Non-pigmented ciliary epithelial cell (primary cell): ENCODE measurements around the gene ABCC11.
"Not testable (repeated sequence)": the region's sequence is repeated elsewhere in the genome, so short reads cannot be mapped to it uniquely, and the experiment has no call there.

ENCODE experiments used
- DNase-seq: peaks from one replicate; pipeline ENCODE4 v3.0.0-alpha.2; 2010; ENCODE audit warnings: low read depth

The ABCC11 gene

GRCh38 chr16:48201515-48202201, 45.7 kb downstream of the ABCC11 start:
- DNase-seq, result no peak

DNA sequence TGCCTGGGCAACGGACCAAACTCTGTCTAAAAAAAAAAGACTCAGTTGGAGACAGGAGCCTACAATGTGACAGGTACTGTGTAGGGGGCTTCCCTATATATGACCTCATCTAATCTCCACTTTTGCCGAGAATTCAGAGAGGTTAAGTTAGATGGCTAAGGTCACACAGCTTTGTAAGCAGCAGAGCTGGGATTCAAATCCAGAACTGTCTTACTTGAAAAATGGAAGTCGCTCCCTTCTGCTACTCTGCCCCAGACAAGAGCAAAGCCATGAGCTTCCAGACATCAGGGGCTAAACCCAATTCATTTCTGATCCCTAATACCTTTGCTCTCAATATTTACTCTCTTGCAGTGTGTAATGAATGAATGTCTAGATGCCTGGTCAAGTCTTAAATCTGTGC, 50.0 kb downstream of the ABCC11 start:
- no peak for DNase-seq

- DNase-seq, result peak; percentile 50
Measured at GRCh38 chr16:48194828-48195556, 52.3 kb downstream of the ABCC11 start.

DNA sequence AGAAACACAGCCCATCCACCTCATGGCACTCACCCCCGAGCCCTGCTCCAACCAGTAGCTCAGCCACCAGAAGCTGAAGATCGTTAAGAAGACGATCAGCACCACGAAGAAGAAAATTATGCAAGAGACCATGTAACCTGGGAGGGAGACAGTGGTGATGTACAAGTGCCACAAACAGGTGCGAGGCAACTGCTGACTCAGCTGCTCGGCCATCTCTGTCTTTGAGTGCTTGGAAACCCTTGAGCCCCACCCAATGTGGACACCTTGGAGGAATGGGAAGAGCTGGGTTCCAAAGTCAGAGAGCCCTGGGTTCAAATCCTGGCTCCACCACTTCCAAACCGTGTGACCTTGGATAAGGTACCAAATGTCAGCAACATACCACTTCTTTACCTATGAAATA, 53.5 kb downstream of the ABCC11 start:
- no peak for DNase-seq

DNA sequence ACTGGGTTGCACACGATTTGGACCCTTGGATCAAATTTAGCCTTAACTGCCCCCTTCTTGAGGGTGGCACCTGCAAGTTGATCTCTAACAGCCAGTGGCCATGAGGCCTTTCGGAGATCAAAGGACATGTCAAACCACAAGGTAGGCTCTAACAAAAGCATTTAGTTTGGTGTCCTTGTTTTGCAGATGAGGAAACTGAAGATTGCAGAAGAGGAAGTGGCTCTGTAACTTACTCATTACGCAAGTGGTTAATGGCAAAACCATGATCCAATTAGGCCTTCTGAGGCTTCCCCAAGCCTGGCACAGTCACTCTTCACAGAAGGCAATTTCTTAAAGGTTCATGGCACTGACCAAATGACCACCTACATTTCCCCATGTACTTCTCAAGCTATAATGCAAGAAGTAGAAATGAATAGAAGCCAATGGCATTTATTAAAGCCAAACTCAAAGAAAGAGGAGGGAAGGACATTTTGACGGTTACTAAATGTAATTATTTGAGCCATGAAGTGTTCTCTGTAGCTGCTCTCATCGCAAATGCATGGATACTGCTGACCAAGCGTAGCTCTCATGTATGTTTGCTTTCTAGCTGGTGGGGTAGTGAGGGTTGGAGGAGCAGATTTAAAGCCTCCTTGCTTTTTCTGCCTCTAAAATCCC, 58.8 kb downstream of the ABCC11 start:
- no peak for DNase-seq

DNA sequence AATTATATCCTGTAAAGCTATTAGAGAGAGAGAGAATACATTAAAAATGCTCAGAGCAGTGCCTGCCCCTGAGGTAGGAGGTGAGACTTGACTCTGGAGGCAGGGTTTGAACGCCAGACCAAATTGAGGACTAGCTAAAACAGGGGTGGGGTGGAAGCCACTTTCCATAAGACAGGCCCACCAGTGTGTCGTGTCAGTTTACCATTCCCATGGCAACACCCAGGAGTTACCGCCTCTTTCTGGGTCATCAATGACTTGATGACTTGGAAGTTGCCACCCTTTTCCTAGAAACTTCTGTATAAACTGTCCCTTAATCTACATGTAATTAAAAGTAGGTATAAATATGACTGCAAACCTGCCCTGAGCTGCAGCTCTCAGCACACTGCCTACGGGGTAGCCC, 59.6 kb downstream of the ABCC11 start:
- no peak for DNase-seq

GRCh38 chr16:48184681-48185080, 62.7 kb downstream of the ABCC11 start:
- no peak for DNase-seq

DNA sequence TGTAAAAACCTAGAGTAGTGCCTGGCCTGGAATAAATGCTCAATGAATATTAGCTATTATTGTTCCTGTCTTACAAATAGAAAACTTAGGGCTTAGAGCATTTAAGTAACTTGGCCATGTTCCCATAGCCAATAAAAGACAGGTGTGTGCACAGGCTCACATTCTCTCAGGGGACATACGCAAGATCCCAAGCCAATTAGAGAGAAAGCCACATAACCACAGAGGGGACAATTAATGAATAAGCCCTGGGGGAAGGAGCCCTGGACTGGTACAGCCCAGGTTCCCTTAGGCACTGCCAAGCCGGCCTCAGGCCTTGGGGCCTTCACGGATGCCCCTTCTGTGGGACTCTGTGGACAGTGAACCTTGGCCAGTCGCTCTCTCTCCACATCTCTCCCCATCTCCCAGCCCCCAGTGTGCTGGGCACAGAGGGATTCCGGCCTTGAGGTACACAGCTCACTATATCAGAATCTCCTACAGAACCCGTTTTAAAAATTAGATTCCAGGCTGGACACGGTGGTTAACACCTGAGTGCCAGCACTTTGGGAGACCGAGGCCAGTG, 64.3 kb downstream of the ABCC11 start:
- no peak for DNase-seq

- DNase-seq, result not testable (repeated sequence)
Measured at GRCh38 chr16:48181746-48182520, 65.4 kb downstream of the ABCC11 start.

DNA sequence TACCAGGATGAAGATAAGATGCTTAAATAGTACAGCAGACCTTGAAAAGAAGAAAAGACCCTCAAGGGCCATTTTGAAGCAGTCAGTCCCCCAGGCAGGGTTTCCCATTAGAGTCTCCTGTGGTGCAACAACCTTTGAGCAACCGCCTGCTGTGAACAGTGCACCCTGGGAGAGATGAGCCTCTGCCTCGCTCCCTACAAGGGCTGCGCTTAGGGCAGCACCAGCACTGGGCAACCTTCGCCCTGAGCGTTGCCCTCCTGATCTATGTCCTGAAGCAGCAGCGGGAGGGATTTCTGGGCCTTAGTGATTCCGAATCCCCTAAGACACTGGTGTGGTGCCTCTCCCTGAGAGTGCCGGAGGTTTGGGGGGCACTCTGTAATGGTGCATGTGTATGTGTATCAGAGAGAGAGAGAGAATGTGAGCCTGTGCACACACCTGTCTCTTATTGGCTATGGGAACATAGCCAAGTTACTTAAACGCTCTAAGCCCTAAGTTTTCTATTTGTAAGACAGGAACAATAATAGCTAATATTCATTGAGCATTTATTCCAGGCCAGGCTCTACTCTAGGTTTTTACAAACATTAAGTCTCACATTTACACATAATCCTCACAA, 66.4 kb downstream of the ABCC11 start:
- no peak for DNase-seq

DNA sequence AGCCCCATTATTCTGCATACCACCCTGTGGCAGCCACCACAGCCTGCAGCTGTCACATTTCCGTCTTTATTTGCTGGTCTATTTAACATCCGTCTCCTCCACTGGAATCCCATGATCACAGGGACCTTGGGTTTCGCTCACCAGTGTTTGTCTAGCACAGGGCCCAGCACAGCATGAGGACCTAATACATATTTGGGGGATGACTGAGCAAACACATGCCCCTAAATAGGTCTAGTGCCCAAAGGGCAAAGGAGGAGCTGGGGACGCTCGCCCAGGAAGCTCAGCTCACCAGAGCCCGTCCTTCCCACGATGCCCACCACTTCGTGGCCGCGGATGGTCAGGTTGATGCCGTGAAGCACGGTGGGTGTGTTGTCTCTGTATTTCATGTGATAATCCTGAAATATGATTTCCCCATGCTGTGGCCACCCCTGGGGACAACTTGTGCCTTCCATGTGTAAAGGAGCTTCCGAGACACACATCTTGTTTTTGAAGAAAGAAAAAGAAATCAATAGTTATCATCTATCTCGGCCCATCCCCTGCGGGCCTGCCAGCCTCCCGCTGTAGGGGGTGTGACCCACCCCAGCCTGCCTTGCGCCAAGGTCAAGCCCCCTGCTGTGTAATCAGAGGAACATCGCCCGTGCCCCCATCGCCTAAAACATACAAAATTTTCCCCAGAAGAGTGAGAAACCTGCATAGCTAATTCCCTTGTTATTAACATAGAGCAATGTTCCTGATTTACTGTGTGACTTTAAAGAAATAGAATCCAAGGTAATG, 70.5 kb downstream of the ABCC11 start:
- no peak for DNase-seq

- no peak for DNase-seq
Measured at GRCh38 chr16:48173889-48174288, 73.5 kb downstream of the ABCC11 start.

GRCh38 chr16:48172682-48173081, 74.7 kb downstream of the ABCC11 start:
- DNase-seq, result no peak

- no peak for DNase-seq
Measured at GRCh38 chr16:48169896-48170295, 77.4 kb downstream of the ABCC11 start.

GRCh38 chr16:48168075-48168474, 79.3 kb downstream of the ABCC11 start:
- DNase-seq, result no peak

GRCh38 chr16:48166617-48167016, 80.7 kb downstream of the ABCC11 start:
- DNase-seq, result not testable (repeated sequence)

DNA sequence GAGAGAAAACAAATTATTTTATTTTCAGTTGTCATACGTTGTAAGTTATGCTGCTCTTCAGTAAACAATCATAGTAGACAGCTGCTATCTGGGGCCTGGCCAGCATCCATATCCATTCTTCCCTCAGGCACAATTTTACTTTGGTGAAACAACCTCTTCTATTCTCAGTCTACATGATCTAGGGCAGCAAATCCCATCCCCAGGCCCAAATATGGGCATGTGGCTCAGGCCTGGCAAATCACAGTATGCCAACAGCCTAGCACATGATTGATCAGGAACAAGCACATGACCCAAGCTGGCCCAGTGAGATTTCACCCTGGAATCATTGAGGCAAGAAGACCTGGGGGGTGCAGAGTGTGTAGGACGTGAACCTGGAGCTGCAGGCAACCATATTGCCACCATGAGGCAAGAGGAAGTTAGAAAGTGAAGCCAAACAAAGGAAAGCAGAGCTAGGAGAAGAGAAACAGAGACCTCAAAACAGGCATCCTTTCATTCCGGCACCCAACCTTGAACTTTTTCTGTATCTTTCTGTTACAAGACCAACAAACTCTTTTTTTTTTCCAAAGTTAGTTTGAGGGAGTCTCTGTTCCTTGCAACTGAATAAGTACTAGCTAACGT, 81.3 kb downstream of the ABCC11 start:
- DNase-seq, result no peak

GRCh38 chr16:48164907-48165715, 82.2 kb downstream of the ABCC11 start:
- DNase-seq, result peak; percentile 28

- DNase-seq, result no peak
Measured at GRCh38 chr16:48162839-48163410, 84.4 kb downstream of the ABCC11 start.
